ENCODE measurements around the gene KRTAP3-1. TPM values are rescaled to one million over a fixed set of nuclear protein-coding genes. Genes with fewer than 3 reads are reported as not detected.

The KRTAP3-1 gene
- polyA plus RNA-seq, 1 donor from 2014 or later = not detected

- H2AFZ ChIP-seq (ENCODE audit: low read depth, low read length) = no peak within 1 kb of the TSS
- H3K36me3 ChIP-seq (ENCODE audit: insufficient read depth, low read length) = no peaks in the 10 kb centered on the region
- H3K4me2 ChIP-seq (ENCODE audit: low read length) = no peak within 1 kb of the TSS
- no peaks in the 10 kb centered on the region for H3F3A ChIP-seq (ENCODE audit: insufficient read depth, low read length, poor library complexity, severe bottlenecking)
- H4K20me1 ChIP-seq (ENCODE audit: insufficient read depth) = no peaks in the 10 kb centered on the region
- no peak for TF ChIP-seq SMC3 (conservative IDR thresholded peaks at IDR 0.05; ENCODE audit: poor library complexity)
- no peak for TF ChIP-seq EZH2 (IDR thresholded peaks at IDR 0.05; ENCODE audit: borderline replicate concordance, insufficient read depth, low read length, poor library complexity, severe bottlenecking)
- no peak for TF ChIP-seq MXI1 (conservative IDR thresholded peaks at IDR 0.05; ENCODE audit: poor library complexity, severe bottlenecking)
- no peak for TF ChIP-seq EP300 (conservative IDR thresholded peaks at IDR 0.05; ENCODE audit: poor library complexity, severe bottlenecking)
- TF ChIP-seq REST (IDR thresholded peaks at IDR 0.05; ENCODE audit: borderline replicate concordance) = no peak
- no peak for TF ChIP-seq POLR2AphosphoS5 (IDR thresholded peaks at IDR 0.05)
- TF ChIP-seq CTCF (IDR thresholded peaks at IDR 0.05; ENCODE audit: poor library complexity, severe bottlenecking) = no peak
- no peak for TF ChIP-seq RAD21 (conservative IDR thresholded peaks at IDR 0.05)
- TF ChIP-seq TAF1 (IDR thresholded peaks at IDR 0.05; ENCODE audit: low read depth) = no peak
- H3K27ac ChIP-seq (ENCODE audit: low read length) = no peak within 1 kb of the TSS
- no peaks in the 10 kb centered on the region for H3K9me2 ChIP-seq (ENCODE audit: insufficient read depth, low read length)
- no peak within 1 kb of the TSS for H3K9ac ChIP-seq (ENCODE audit: low read length)
- H3K9me3 ChIP-seq (ENCODE audit: low read length) = no peaks in the 10 kb centered on the region
- no peak within 1 kb of the TSS for H3K4me3 ChIP-seq (ENCODE audit: low read length)
- H3K27me3 ChIP-seq (ENCODE audit: insufficient read depth, low read depth, low read length) = no peaks in the 10 kb centered on the region
- H3K79me2 ChIP-seq (replicated peaks; ENCODE audit: insufficient read depth, low read length) = no peaks in the 10 kb centered on the region
Observed at GRCh38 chr17:41029633-41030245, 20.8 kb upstream of the KRTAP3-1 start, which contains the start of gene KRTAP1-4. KRTAP1-4 (minus strand) TSS chr17:41030195; CDS start chr17:41030078, 117 bp downstream.

GRCh38 chr17:41026715-41027471 lies 18.0 kb upstream of the KRTAP3-1 start, which contains the start of gene KRTAP1-5:
KRTAP1-5 (minus strand) TSS chr17:41027208; CDS start chr17:41027155, 53 bp downstream.
- no peaks in the 10 kb centered on the region for H4K20me1 ChIP-seq (ENCODE audit: insufficient read depth)

More at GRCh38 chr17:41026715-41027471, 18.0 kb upstream of the KRTAP3-1 start, which contains the start of gene KRTAP1-5:
- Histone ChIP-seq H3K9ac (ENCODE audit: low read length) (no peak within 1 kb of the TSS), H3F3A (ENCODE audit: insufficient read depth, low read length, poor library complexity, severe bottlenecking) (no peaks in the 10 kb centered on the region), H3K36me3 (ENCODE audit: insufficient read depth, low read length) (no peaks in the 10 kb centered on the region), H3K4me2 (ENCODE audit: low read length) (no peak within 1 kb of the TSS), H3K27ac (ENCODE audit: low read length) (no peak within 1 kb of the TSS), H2AFZ (ENCODE audit: low read depth, low read length) (no peak within 1 kb of the TSS), H3K4me3 (ENCODE audit: low read length) (no peak within 1 kb of the TSS), H3K27me3 (ENCODE audit: insufficient read depth, low read depth, low read length) (no peaks in the 10 kb centered on the region), H3K79me2 (replicated peaks; ENCODE audit: insufficient read depth, low read length) (no peaks in the 10 kb centered on the region), H3K9me3 (ENCODE audit: low read length) (no peaks in the 10 kb centered on the region), H3K9me2 (ENCODE audit: insufficient read depth, low read length) (no peaks in the 10 kb centered on the region)
- no peak for TF ChIP-seq MXI1 (conservative IDR thresholded peaks at IDR 0.05; ENCODE audit: poor library complexity, severe bottlenecking)
- TF ChIP-seq CTCF (IDR thresholded peaks at IDR 0.05; ENCODE audit: poor library complexity, severe bottlenecking) = no peak
- no peak for TF ChIP-seq SMC3 (conservative IDR thresholded peaks at IDR 0.05; ENCODE audit: poor library complexity)
- no peak for TF ChIP-seq EZH2 (IDR thresholded peaks at IDR 0.05; ENCODE audit: borderline replicate concordance, insufficient read depth, low read length, poor library complexity, severe bottlenecking)
- TF ChIP-seq TAF1 (IDR thresholded peaks at IDR 0.05; ENCODE audit: low read depth) = no peak
- TF ChIP-seq EP300 (conservative IDR thresholded peaks at IDR 0.05; ENCODE audit: poor library complexity, severe bottlenecking) = no peak
- TF ChIP-seq REST (IDR thresholded peaks at IDR 0.05; ENCODE audit: borderline replicate concordance) = no peak
- TF ChIP-seq RAD21 (conservative IDR thresholded peaks at IDR 0.05) = no peak
- no peak for TF ChIP-seq POLR2AphosphoS5 (IDR thresholded peaks at IDR 0.05)

All from neural cell (in vitro differentiated cells).